Measurements from ENCODE around the gene MLKL.

GRCh38 chr16:74711938-74712337 is 11.3 kb upstream of the MLKL start:
- TF ChIP-seq FOXM1 (IDR thresholded peaks at IDR 0.05; ENCODE audit: borderline replicate concordance) = no peak
- no peak for TF ChIP-seq PKNOX1 (IDR thresholded peaks at IDR 0.05)
- TF ChIP-seq NFRKB (IDR thresholded peaks at IDR 0.05) = no peak
- no peak for TF ChIP-seq SP1 (IDR thresholded peaks at IDR 0.05)
- TF ChIP-seq HDGF (IDR thresholded peaks at IDR 0.05; ENCODE audit: borderline replicate concordance) = no peak
- TF ChIP-seq FOXK2 (IDR thresholded peaks at IDR 0.05) = no peak
- no peak for TF ChIP-seq SUZ12 (IDR thresholded peaks at IDR 0.05)
- no peak for TF ChIP-seq ARNT (IDR thresholded peaks at IDR 0.05)
- no peak for TF ChIP-seq L3MBTL2 (conservative IDR thresholded peaks at IDR 0.05)
- no peak for TF ChIP-seq LEF1 (IDR thresholded peaks at IDR 0.05; ENCODE audit: borderline replicate concordance)
